HepG2 (cell line): ENCODE data around the gene CEBPB. TPM values are rescaled to one million over a fixed set of nuclear protein-coding genes. Genes with fewer than 3 reads are reported as not detected.

Experiments
- DNMT1 ChIP-seq: sonication (generic); formaldehyde crosslinking; IDR thresholded peaks from 2 replicates; pipeline ENCODE4 v1.5.1; 2020; ENCODE audit warnings: mild to moderate bottlenecking, missing genetic modification reagents
- HIVEP1 ChIP-seq: sonication (generic); formaldehyde crosslinking; IDR thresholded peaks from 2 replicates; pipeline ENCODE4 v1.4.0; 2020; ENCODE audit warnings: mild to moderate bottlenecking, missing genetic modification reagents
- KIAA2018 ChIP-seq: sonication (generic); formaldehyde crosslinking; IDR thresholded peaks from 2 replicates; pipeline ENCODE4 v1.5.0; 2020; ENCODE audit warnings: mild to moderate bottlenecking, missing genetic modification reagents, borderline replicate concordance
- KLF15 ChIP-seq: sonication (generic); formaldehyde crosslinking; IDR thresholded peaks from 2 replicates; pipeline ENCODE4 v1.8.1; 2023; ENCODE audit warnings: borderline replicate concordance, mild to moderate bottlenecking, inconsistent platforms, missing genetic modification reagents, mixed read lengths
- MAFG ChIP-seq: sonication (generic); formaldehyde crosslinking; IDR thresholded peaks from 2 replicates; pipeline ENCODE4 v1.5.1; 2020; ENCODE audit warnings: mild to moderate bottlenecking, missing genetic modification reagents
- MATR3 ChIP-seq: sonication (generic); formaldehyde crosslinking; IDR thresholded peaks from 2 replicates; pipeline ENCODE4 v1.4.0; 2020; ENCODE audit warnings: missing genetic modification reagents
- PHB2 ChIP-seq: fragments of 450-650 bp; IDR thresholded peaks from 2 replicates; pipeline ENCODE4 v1.6.1; 2018; ENCODE audit not compliant: partially characterized antibody
- SPEN ChIP-seq: sonication (generic); formaldehyde crosslinking; IDR thresholded peaks from 2 replicates; pipeline ENCODE4 v1.5.1; 2020; ENCODE audit warnings: low read depth, mild to moderate bottlenecking, missing genetic modification reagents
- TFDP2 ChIP-seq: sonication (generic); formaldehyde crosslinking; IDR thresholded peaks from 2 replicates; pipeline ENCODE4 v1.4.0; 2020; ENCODE audit warnings: missing genetic modification reagents
- ZFP36L1 ChIP-seq: sonication (generic); formaldehyde crosslinking; IDR thresholded peaks from 2 replicates; pipeline ENCODE4 v1.8.0; 2022; ENCODE audit warnings: mild to moderate bottlenecking, missing genetic modification reagents, moderate library complexity
- ZFY ChIP-seq: sonication (generic); formaldehyde crosslinking; IDR thresholded peaks from 2 replicates; pipeline ENCODE4 v1.4.0; 2020; ENCODE audit warnings: missing genetic modification reagents
- ZNF207 ChIP-seq: fragments of 450-650 bp; IDR thresholded peaks from 2 replicates; pipeline ENCODE4 v1.6.1; 2016; ENCODE audit warnings: antibody characterized with exemption, borderline replicate concordance
- ZNF30 ChIP-seq: sonication (generic); formaldehyde crosslinking; IDR thresholded peaks from 2 replicates; pipeline ENCODE4 v1.5.0; 2020; ENCODE audit warnings: mild to moderate bottlenecking, missing genetic modification reagents
- ZNF609 ChIP-seq: sonication (generic); formaldehyde crosslinking; IDR thresholded peaks from 2 replicates; pipeline ENCODE4 v1.4.0; 2020; ENCODE audit warnings: mild to moderate bottlenecking, missing genetic modification reagents, borderline replicate concordance
- ZZZ3 ChIP-seq: sonication (generic); formaldehyde crosslinking; IDR thresholded peaks from 2 replicates; pipeline ENCODE4 v1.4.0; 2020; ENCODE audit warnings: missing genetic modification reagents, mild to moderate bottlenecking, borderline replicate concordance
- polyA plus RNA-seq, 8 experiments: library from polyadenylated mRNA; depleted of rRNA in 3 of 8; stranded (reverse) in 7 of 8; unstranded in 1 of 8; fragments of >200 nt; fragmentation: Illumina TruSeq in 4 of 8; extraction: Trizol in 4 of 8; gene quantifications; 2 replicates each; pipeline versions ENCODE4 v1.2.1 to v1.2.3, GENCODE V29; 2011 to 2016; ENCODE audit warnings: low read depth in 4 of 8, missing spikeins in 1 of 8, mixed read lengths in 1 of 8; ENCODE audit not compliant: insufficient read depth in 1 of 8
- total RNA-seq, 5 experiments: library from RNA; depleted of rRNA; stranded (reverse); fragments of >200 nt; fragmentation: Illumina TruSeq; extraction: Trizol; gene quantifications; 2 replicates each; pipeline ENCODE4 v1.2.3, GENCODE V29; 2016; ENCODE audit warnings: low read depth in 1 of 5

The CEBPB gene
- total and polyA plus RNA-seq, 2 of the 13 experiments (the other 11 are each of a cell fraction or from before 2014, with no cell fraction given), result 18.5 to 28.2 TPM

- TF ChIP-seq KIAA2018 (no peak), DNMT1 (no peak), MATR3 (CRISPR knock-in tag) (0 out of 2 replicates have a peak, but pooled peaks have one; percentile 56), PHB2 (no peak), ZZZ3 (CRISPR knock-in tag) (peak; percentile 92; the same call in 1 of the 2 replicates), MAFG (CRISPR knock-in tag) (no peak), TFDP2 (peak; percentile 90), KLF15 (CRISPR knock-in tag) (peak; percentile 93), ZFY (peak; percentile 97), ZFP36L1 (peak; percentile 99), ZNF207 (no peak), HIVEP1 (CRISPR knock-in tag) (peak; percentile 99), SPEN (CRISPR knock-in tag) (peak; percentile 97), ZNF609 (CRISPR knock-in tag) (peak; percentile 81), ZNF30 (CRISPR knock-in tag) (peak; percentile 40; the same call in 1 of the 2 replicates)
Observed at GRCh38 chr20:50172347-50173013, 18.1 kb upstream of the CEBPB start (continued).
